T47D (cell line): ENCODE data around the gene SLC25A48.

ENCODE experiments used
- DNase-seq, 2 experiments: peaks; one replicate each; pipeline versions ENCODE4 v3.0.0 to v3.0.0-alpha.2; 2011 to 2012; ENCODE audit warnings: low read depth in 1 of 2, low spot score in 1 of 2
- JUND ChIP-seq: IDR thresholded peaks from 2 replicates; pipeline ENCODE4 v1.6.1; 2012; ENCODE audit warnings: low read depth
- in situ Hi-C: cut with HindIII; loops from 2 replicates; pipeline ENCODE4 v1.10.0; 2016; ENCODE audit warnings: low sequenced_read_pairs, low pct_unique_long_range_greater_than_20kb

Gene SLC25A48

DNA sequence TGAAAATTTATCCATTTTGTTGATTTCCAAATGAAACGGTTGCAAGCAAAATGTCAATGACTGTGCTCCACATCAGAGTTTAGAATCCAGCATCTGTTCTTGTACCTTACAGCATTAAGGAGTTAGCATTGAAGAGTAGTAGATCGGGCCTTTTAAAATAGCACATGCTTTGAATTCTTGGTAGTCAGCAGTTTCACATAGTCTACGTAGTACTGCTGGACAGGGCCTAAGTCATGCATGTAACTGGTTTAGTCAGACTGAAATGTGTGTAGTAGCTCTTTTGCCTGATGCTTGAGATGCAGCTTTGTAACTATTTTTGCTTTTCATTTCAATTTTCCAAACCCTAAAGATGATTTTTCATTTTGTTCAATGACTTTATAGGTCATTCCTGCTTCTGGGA is 100.5 kb downstream of the SLC25A48 start:
- TF ChIP-seq JUND = no peak

DNA sequence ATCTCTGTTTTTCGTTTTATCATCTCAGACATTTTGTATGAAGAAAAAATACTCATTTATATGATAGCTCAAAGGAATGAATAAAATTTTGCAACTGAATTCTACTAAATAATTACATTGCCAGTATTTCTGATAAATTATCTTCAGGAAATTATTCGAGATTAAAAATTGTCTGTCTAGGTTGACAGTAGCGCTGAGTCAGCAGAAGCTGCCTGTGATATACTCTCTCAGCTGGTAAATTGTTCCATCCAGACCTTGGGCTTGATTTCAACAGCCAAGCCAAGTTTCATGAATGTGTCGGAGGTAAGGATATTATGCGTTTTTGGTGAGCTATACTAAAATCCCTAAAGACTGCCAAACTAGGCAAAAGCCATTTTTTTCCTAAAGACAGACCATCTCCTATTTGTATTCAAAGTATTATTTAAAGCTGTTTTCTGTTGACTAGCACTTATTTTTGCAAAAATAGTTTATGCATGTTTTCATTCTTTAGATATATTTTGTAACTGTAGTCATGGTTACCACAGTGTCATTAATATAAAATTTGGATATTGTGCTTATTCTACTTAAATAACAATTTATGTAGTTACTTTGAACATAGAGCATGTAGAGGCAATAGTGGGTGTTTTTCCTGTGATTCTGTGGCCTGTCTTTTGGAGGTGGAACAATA is 102.9 kb downstream of the SLC25A48 start:
- in situ Hi-C loops = no loop called here
- no peak for DNase-seq
- TF ChIP-seq JUND = no peak

More for the DNA sequence above, 100.5 kb downstream of the SLC25A48 start:
- DNase-seq = peak; percentile 32 to 41
- in situ Hi-C loops = no loop called here
